ENCODE measurements around the gene BCL2L12.

- TF ChIP-seq CTCF (IDR thresholded peaks at IDR 0.05) (no peak), POLR2A (IDR thresholded peaks at IDR 0.05) (no peak)
Observed at GRCh38 chr19:49718991-49719390, 53.3 kb downstream of the BCL2L12 start.

Data from testis (tissue), 2 donors.